Naive thymus-derived CD4-positive, alpha-beta T cell (primary cell): Measurements from ENCODE around the gene FRMD4A. TPM values are rescaled to one million over a fixed set of nuclear protein-coding genes. Genes with fewer than 3 reads are reported as not detected.

Experiments
- ATAC-seq: fragments of 150-1000 bp; cut with Tn5 transposase; 2 replicates; pipeline ENCODE4 v1.10.0; 2021; ENCODE audit warnings: mild to moderate bottlenecking, moderate library complexity
- CTCF ChIA-PET: fragments of 350-600 bp; sonication (Branson Sonifier 250); formaldehyde crosslinking; loops from one replicate; lab custom pipeline; 2021; ENCODE audit warnings: antibody characterized with exemption; lab: Charles Lee
- POLR2A ChIA-PET: fragments of 350-600 bp; sonication (Branson Sonifier 250); formaldehyde crosslinking; loops from one replicate; lab custom pipeline; 2021; ENCODE audit warnings: antibody characterized with exemption, inconsistent platforms; lab: Charles Lee
- DNase-seq, 9 donors: peaks; one replicate each; pipeline versions ENCODE4 v3.0.0 to v3.0.0-alpha.2; 2020 to 2022; ENCODE audit warnings: mixed read lengths in 1 of 9
- H3K27ac ChIP-seq: one replicate; pipeline ENCODE4 v1.7.0; 2013; ENCODE audit warnings: mild to moderate bottlenecking, low read depth, low read length, moderate library complexity
- H3K27me3 ChIP-seq, 2 donors: one replicate each; pipeline ENCODE4 v1.7.0; 2013; ENCODE audit warnings: low read length in 2 of 2, mild to moderate bottlenecking in 2 of 2, moderate library complexity in 2 of 2; ENCODE audit not compliant: control insufficient read depth in 2 of 2, insufficient read depth in 2 of 2
- H3K36me3 ChIP-seq, 3 experiments: 1 replicate in 2 of 3; 2 replicates in 1 of 3; pipeline ENCODE4 v1.7.0; 2013; ENCODE audit warnings: low read length in 3 of 3, mild to moderate bottlenecking in 3 of 3, moderate library complexity in 1 of 3; ENCODE audit not compliant: insufficient read depth in 3 of 3, control insufficient read depth in 2 of 3
- H3K4me1 ChIP-seq, 2 donors: one replicate each; pipeline ENCODE4 v1.7.0; 2013; ENCODE audit warnings: low read length in 2 of 2, mild to moderate bottlenecking in 2 of 2, moderate library complexity in 1 of 2; ENCODE audit not compliant: control insufficient read depth in 2 of 2, insufficient read depth in 2 of 2
- H3K4me3 ChIP-seq: 2 replicates; pipeline ENCODE4 v1.7.0; 2013; ENCODE audit warnings: mild to moderate bottlenecking, low read length
- H3K9me3 ChIP-seq, 3 experiments: 1 replicate in 2 of 3; 2 replicates in 1 of 3; pipeline ENCODE4 v1.7.0; 2013; ENCODE audit warnings: low read length in 3 of 3; ENCODE audit not compliant: control insufficient read depth in 2 of 3
- H3K27ac Mint-ChIP-seq, 9 donors: one replicate each; pipeline ENCODE4 v1.8.0; 2020 to 2022; ENCODE audit warnings: mixed read lengths in 9 of 9, mild to moderate bottlenecking in 8 of 9, moderate library complexity in 5 of 9, inconsistent platforms in 2 of 9
- H3K27me3 Mint-ChIP-seq, 5 donors: one replicate each; pipeline ENCODE4 v1.8.0; 2021 to 2022; ENCODE audit warnings: mixed read lengths in 5 of 5, mild to moderate bottlenecking in 1 of 5
- H3K36me3 Mint-ChIP-seq, 5 donors: one replicate each; pipeline ENCODE4 v1.8.0; 2020 to 2022; ENCODE audit warnings: mixed read lengths in 5 of 5, mild to moderate bottlenecking in 3 of 5, inconsistent platforms in 1 of 5
- H3K4me1 Mint-ChIP-seq, 7 donors: one replicate each; pipeline ENCODE4 v1.8.0; 2020 to 2022; ENCODE audit warnings: mixed read lengths in 7 of 7, mild to moderate bottlenecking in 3 of 7, inconsistent platforms in 1 of 7
- H3K4me3 Mint-ChIP-seq, 10 donors: one replicate each; pipeline ENCODE4 v1.8.0; 2020 to 2022; ENCODE audit warnings: mild to moderate bottlenecking in 10 of 10, mixed read lengths in 10 of 10, moderate library complexity in 6 of 10, inconsistent platforms in 2 of 10
- H3K9me3 Mint-ChIP-seq, 11 donors: one replicate each; pipeline ENCODE4 v1.8.0; 2020 to 2022; ENCODE audit warnings: mixed read lengths in 11 of 11, mild to moderate bottlenecking in 4 of 11, inconsistent platforms in 1 of 11, moderate library complexity in 1 of 11
- intact Hi-C, 2 donors: fragments of 100-400 bp; cut with micrococcal nuclease; formaldehyde crosslinking; loops; one replicate each; pipeline ENCODE4 v1.15.1; 2023
- polyA plus RNA-seq, 2 donors: library from polyadenylated mRNA; unstranded; fragments of 300-500 nt; fragmentation: Illumina TruSeq; gene quantifications; one replicate each; pipeline ENCODE4 v1.2.3, GENCODE V29; 2021
- total RNA-seq, 6 experiments: library from RNA in 5 of 6; stranded (reverse) in 5 of 6; gene quantifications; 1 replicate in 5 of 6; 2 replicates in 1 of 6; pipeline ENCODE4 v1.2.3 and lab custom pipeline; 2021 to 2026

FRMD4A gene
- total and polyA plus RNA-seq, 7 experiments from 2014 or later, result 0.10 to 3.1 (median 0.62) TPM

DNA sequence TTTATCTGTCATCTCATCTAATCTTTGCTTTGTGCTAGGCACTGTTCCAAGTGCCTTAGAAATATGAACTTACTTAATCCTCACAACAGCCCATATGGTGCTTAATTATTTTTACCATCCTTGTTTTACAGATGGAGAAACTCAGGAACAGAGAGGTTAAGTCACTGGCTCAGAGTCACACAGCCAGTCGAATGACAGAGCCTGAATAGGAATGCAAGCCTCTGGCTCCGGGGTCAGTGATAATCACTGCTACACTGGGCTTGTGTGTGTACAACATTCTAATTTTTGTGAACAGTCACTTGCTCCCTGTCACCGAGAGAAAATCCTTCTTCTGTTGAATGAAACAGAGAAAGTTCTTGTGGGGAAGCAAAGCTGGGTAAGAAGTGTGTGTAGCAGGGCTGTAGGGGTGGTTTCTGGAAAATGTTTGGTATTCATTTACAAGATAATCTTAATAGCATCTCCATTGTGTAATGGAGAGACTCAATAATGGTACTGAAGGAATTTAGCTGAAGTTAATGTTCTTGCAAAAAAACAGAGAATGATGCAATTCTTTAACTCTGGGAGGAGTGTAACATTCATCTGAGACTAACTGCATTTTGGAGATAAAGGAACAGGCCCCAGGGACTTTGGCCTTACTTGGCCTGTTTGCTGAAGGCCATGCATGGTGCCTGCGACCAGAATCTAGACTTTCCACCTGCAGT is 290.6 kb downstream of the FRMD4A start:
- no peak overlapping the region for H3K27ac Mint-ChIP-seq
- no peak overlapping the region for H3K27ac ChIP-seq
- no peak overlapping the region for H3K4me3 ChIP-seq
- ATAC-seq, result no peak
- peaks cover 0 to 18% (median 3%) of the 10 kb centered on the region in 11 donors for H3K9me3 Mint-ChIP-seq
- ChIA-PET POLR2A (no interaction called here), CTCF (interaction anchor here (1.1 kb wide), 1 partner anchor 20 kb away, joined by 3 read pairs; no protein-coding TSS in a partner anchor)
- intact Hi-C loops, result no loop called here
- H3K27me3 Mint-ChIP-seq, result peaks cover 0 to 4% (median 0%) of the 10 kb centered on the region in 5 donors
- no peaks in the 10 kb centered on the region for H3K27me3 ChIP-seq
- peaks cover 4 to 13% (median 11%) of the 10 kb centered on the region in 7 donors for H3K4me1 Mint-ChIP-seq
- no peak for DNase-seq
- no peaks in the 10 kb centered on the region for H3K36me3 ChIP-seq
- H3K9me3 ChIP-seq, result no peaks in the 10 kb centered on the region
- peaks cover 0 to 4% (median 0%) of the 10 kb centered on the region in 5 donors for H3K36me3 Mint-ChIP-seq
- H3K4me1 ChIP-seq, result no peaks in the 10 kb centered on the region
- no peak overlapping the region for H3K4me3 Mint-ChIP-seq

DNA sequence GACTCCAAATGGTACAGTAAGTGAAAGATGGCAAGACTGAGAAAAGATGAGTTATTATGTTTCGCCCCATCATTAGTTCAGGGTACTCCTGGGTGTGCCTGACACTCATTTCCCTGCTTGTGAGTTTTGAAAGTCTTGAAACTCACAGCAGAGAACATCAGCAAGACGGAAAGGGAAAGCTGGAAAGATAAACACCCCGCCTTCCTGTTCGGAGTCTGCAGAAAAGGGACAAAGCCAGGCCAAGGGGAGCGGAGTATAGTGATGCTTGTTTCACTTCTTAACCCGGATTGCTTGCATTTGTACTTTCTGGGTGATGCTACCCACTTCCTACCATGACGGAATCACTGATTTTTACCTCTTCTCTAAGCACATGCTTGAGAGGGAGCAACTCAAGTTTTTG is 294.5 kb downstream of the FRMD4A start:
- Mint-ChIP-seq H3K4me1 (peaks cover 5 to 21% (median 18%) of the 10 kb centered on the region in 7 donors), H3K36me3 (no peaks in the 10 kb centered on the region), H3K27ac (no peak overlapping the region), H3K27me3 (peaks cover 0 to 4% (median 0%) of the 10 kb centered on the region in 5 donors), H3K9me3 (peaks cover 0 to 1% (median 0%) of the 10 kb centered on the region in 11 donors), H3K4me3 (no peak overlapping the region)
- ChIA-PET POLR2A (no interaction called here), CTCF (no interaction called here)
- Histone ChIP-seq H3K27me3 (no peaks in the 10 kb centered on the region), H3K4me1 (peaks cover 0 to 5% of the 10 kb centered on the region in 2 donors), H3K36me3 (no peaks in the 10 kb centered on the region), H3K27ac (no peak overlapping the region), H3K4me3 (no peak overlapping the region), H3K9me3 (no peaks in the 10 kb centered on the region)
- ATAC-seq (no peak), DNase-seq (no peak)
- intact Hi-C loops, result no loop called here

DNA sequence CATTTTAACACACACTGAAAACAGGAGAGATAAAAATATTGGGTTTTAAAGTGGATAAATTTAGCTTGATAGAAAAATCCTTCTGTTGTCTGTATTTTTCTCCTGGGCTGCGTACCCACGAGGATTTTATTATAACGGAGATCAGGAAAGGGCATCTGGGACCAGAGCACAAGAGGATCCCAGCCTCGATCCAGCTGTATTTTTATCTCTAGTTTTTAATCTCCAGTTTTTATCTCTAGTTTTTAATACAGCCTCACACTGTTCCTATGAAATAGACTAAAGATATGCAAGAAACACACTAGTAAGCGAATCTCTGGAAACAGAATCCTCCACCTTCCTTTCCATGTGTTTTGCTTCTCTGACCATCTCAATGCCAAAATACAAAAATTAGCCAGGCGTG is 295.2 kb downstream of the FRMD4A start:
- H3K4me3 ChIP-seq, result no peak overlapping the region
- intact Hi-C loops, result no loop called here
- DNase-seq (no peak), ATAC-seq (no peak)
- H3K36me3 Mint-ChIP-seq, result no peaks in the 10 kb centered on the region
- H3K4me1 Mint-ChIP-seq, result peaks cover 2 to 14% (median 11%) of the 10 kb centered on the region in 7 donors
- H3K27ac Mint-ChIP-seq, result no peak overlapping the region
- ChIA-PET POLR2A (no interaction called here), CTCF (no interaction called here)
- H3K9me3 Mint-ChIP-seq, result peaks cover 0 to 1% (median 0%) of the 10 kb centered on the region in 11 donors
- no peak overlapping the region for H3K27ac ChIP-seq
- H3K27me3 ChIP-seq, result no peaks in the 10 kb centered on the region
- H3K4me1 ChIP-seq, result peaks cover 0 to 5% of the 10 kb centered on the region in 2 donors
- no peak overlapping the region for H3K4me3 Mint-ChIP-seq
- H3K9me3 ChIP-seq, result no peaks in the 10 kb centered on the region
- no peaks in the 10 kb centered on the region for H3K36me3 ChIP-seq
- peaks cover 0 to 7% (median 0%) of the 10 kb centered on the region in 5 donors for H3K27me3 Mint-ChIP-seq

DNA sequence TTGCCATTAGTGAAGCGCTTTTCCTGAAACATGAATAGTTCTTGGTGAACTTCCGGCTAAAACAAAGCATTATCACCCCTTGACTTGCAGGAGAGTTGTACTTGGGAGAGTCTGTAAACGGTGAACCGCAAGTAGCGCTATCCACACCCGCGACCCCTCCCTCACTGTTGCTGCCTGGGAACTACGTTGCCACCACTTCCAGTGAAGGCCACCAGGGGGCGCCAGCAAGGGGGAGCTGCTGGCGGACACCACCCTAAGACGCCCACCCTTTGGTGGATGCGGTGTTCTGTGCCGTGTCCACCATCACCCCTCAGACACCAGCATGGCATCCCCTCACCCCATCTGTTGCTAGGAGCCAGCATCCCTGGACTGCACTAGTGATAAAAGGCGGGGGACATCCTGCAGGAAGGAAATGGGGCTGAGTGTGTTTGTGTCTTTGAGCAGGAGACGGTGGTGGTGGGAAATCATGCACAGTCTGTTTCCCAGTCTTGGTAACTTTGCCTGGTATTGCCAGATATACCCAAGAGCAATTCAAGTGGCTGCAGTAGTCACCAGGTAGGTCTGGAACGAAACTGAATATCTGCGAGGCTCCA is 298.2 kb downstream of the FRMD4A start:
- H3K27me3 ChIP-seq, result no peaks in the 10 kb centered on the region
- Mint-ChIP-seq H3K4me1 (peaks cover 2 to 14% (median 10%) of the 10 kb centered on the region in 7 donors), H3K27ac (peak overlapping the region in 2 of 9 donors; percentile 36 to 57), H3K9me3 (no peaks in the 10 kb centered on the region), H3K4me3 (peak overlapping the region in 3 of 10 donors; percentile 11 to 33 (median 28)), H3K27me3 (peaks cover 0 to 22% (median 0%) of the 10 kb centered on the region in 5 donors), H3K36me3 (no peaks in the 10 kb centered on the region)
- H3K27ac ChIP-seq, result no peak overlapping the region
- H3K36me3 ChIP-seq, result no peaks in the 10 kb centered on the region
- no peaks in the 10 kb centered on the region for H3K9me3 ChIP-seq
- intact Hi-C loops, result loop anchor here in 1 of 2 donors (1.0 kb wide), 1 partner anchor 23 kb away; no protein-coding TSS in a partner anchor
- H3K4me1 ChIP-seq, result peaks cover 0 to 5% of the 10 kb centered on the region in 2 donors
- H3K4me3 ChIP-seq, result no peak overlapping the region
- ATAC-seq, result peak; percentile 59
- peak; percentile 9 to 58 (median 41) for DNase-seq
- ChIA-PET POLR2A (no interaction called here), CTCF (no interaction called here)

DNA sequence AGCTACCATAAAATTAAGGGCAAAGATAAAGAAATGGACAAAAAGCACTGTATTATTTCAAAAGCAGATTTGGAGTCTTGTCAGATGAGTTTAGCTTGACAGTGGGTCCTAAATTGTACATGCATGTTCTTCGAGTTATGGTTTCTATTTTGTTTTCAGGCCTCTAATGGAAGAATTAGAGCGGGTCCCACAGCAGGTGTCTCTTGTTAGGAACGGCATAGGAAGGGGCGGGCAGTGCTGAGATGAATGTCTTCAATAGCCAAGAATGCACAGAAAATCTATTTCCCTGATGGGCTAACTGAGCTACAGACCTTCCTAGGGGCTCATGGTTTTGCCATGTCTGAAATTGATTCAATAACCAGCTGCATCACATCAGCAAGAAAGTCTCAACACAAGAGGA is 304.4 kb downstream of the FRMD4A start:
- H3K27me3 ChIP-seq, result no peaks in the 10 kb centered on the region
- Mint-ChIP-seq H3K4me1 (peaks cover 5 to 30% (median 26%) of the 10 kb centered on the region in 7 donors), H3K27me3 (peaks cover 0 to 48% (median 0%) of the 10 kb centered on the region in 5 donors), H3K27ac (no peak overlapping the region), H3K36me3 (no peaks in the 10 kb centered on the region), H3K9me3 (no peaks in the 10 kb centered on the region), H3K4me3 (no peak overlapping the region)
- intact Hi-C loops, result no loop called here
- H3K9me3 ChIP-seq, result no peaks in the 10 kb centered on the region
- ChIA-PET CTCF (no interaction called here), POLR2A (interaction anchor here (1.1 kb wide), 1 partner anchor 10 kb away, joined by 4 read pairs; no protein-coding TSS in a partner anchor)
- H3K4me3 ChIP-seq, result no peak overlapping the region
- peaks cover 0 to 8% of the 10 kb centered on the region in 2 donors for H3K4me1 ChIP-seq
- no peak for DNase-seq
- no peak overlapping the region for H3K27ac ChIP-seq
- ATAC-seq, result no peak
- H3K36me3 ChIP-seq, result no peaks in the 10 kb centered on the region

DNA sequence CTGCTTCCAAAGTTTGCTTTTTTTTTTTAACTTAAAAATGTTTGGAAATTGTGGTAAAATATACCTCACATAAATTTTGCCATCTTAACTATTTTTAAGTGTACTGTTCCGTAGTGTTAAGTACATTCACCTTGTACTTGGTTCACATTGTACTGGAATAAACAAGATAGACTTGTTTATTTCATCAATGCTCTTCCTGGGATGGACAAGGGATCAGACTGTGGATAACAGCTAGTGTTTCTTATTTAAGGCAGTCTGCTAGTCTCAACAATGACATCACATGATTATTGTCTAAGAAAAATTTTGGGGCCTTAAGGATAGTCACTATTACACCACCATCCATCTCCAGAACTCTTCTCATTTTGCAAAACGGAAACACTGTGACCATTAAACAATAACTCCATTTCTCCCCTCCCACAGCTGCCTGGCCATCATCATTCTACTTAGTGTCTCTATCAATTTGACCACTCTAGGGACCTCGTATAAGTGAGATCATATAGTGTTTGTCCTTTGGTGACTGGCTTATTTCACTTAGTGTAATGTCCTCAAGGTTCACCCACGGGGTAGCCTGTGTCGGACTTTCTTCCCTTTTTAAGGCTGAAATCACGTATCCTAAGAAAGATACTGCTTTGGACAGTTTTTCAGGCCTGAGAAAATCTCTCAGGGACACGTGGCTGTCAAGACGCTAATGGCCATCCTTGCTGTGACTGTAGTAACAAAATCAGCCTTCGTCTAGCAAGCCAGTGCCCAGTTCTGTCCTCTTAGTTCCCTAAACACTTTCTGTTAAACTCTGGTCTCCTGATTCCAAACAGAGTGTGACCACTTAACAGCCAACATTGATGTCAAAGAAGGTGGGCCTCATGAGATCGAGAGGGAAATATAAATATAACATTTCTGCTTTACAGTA is 305.2 kb downstream of the FRMD4A start:
- Histone ChIP-seq H3K36me3 (no peaks in the 10 kb centered on the region), H3K4me3 (no peak overlapping the region), H3K4me1 (peaks cover 0 to 8% of the 10 kb centered on the region in 2 donors), H3K27me3 (no peaks in the 10 kb centered on the region), H3K27ac (no peak overlapping the region), H3K9me3 (no peaks in the 10 kb centered on the region)
- ATAC-seq (no peak), DNase-seq (no peak)
- Mint-ChIP-seq H3K4me3 (no peak overlapping the region), H3K36me3 (no peaks in the 10 kb centered on the region), H3K4me1 (peaks cover 5 to 30% (median 26%) of the 10 kb centered on the region in 7 donors), H3K27me3 (peaks cover 0 to 46% (median 0%) of the 10 kb centered on the region in 5 donors), H3K27ac (peak overlapping the region in 1 of 9 donors; percentile 14), H3K9me3 (no peaks in the 10 kb centered on the region)
- ChIA-PET POLR2A (interaction anchor here (0.6 to 1.1 kb wide), 2 partner anchors 10 to 19 kb away, joined by 3 to 4 read pairs; no protein-coding TSS in a partner anchor), CTCF (no interaction called here)
- intact Hi-C loops, result no loop called here
